ENCODE measurements around the gene ZBTB44. TPM values are rescaled to one million over a fixed set of nuclear protein-coding genes. Genes with fewer than 3 reads are reported as not detected.

ZBTB44 gene
- total and polyA plus RNA-seq, 2 donors (not counting 1 experiment from before 2014, with no cell fraction given), result 22.8 to 36.5 TPM

GRCh38 chr11:130212431-130212961 lies 102.2 kb downstream of the ZBTB44 start:
- H3K4me2 ChIP-seq (ENCODE audit: extremely low read depth, insufficient read depth, low read length), result no peak overlapping the region
- no peak for DNase-seq (ENCODE audit: low read depth in 2 of 2)
- H2AFZ ChIP-seq (ENCODE audit: low read length), result no peak overlapping the region
- TF ChIP-seq CTCF (conservative IDR thresholded peaks at IDR 0.05 in 1 of 2, IDR thresholded peaks at IDR 0.05 in 1 of 2; ENCODE audit: low read depth in 1 of 2, low read length in 2 of 2) (no peak), EZH2 (IDR thresholded peaks at IDR 0.05; ENCODE audit: low read length, missing control alignments) (no peak)
- no peak overlapping the region for H3K4me3 ChIP-seq (replicated peaks in 1 of 4; ENCODE audit: control extremely low read depth in 1 of 4, insufficient read depth in 1 of 4, low read depth in 3 of 4, low read length in 4 of 4)
- peaks cover 20% of the 10 kb centered on the region for H3K27me3 ChIP-seq (ENCODE audit: control insufficient read depth, insufficient read depth, low read length)
- H3K27ac ChIP-seq (ENCODE audit: insufficient read depth, low read length), result no peak overlapping the region
- no peak overlapping the region for H3K9ac ChIP-seq (ENCODE audit: insufficient read depth, low read length)
- no peaks in the 10 kb centered on the region for H4K20me1 ChIP-seq (ENCODE audit: control insufficient read depth, extremely low read depth, insufficient read depth, low read length)
- no peaks in the 10 kb centered on the region for H3K9me3 ChIP-seq (ENCODE audit: control insufficient read depth, insufficient read depth, low read depth, low read length)
- no peaks in the 10 kb centered on the region for H3K4me1 ChIP-seq (ENCODE audit: control insufficient read depth, extremely low read depth, insufficient read depth, low read length)
- no peaks in the 10 kb centered on the region for H3K79me2 ChIP-seq (ENCODE audit: control insufficient read depth, insufficient read depth, low read length)
- no peaks in the 10 kb centered on the region for H3K36me3 ChIP-seq (ENCODE audit: control insufficient read depth, insufficient read depth, low read length)

- H3K4me1 ChIP-seq (ENCODE audit: control insufficient read depth, extremely low read depth, insufficient read depth, low read length), result no peaks in the 10 kb centered on the region
- H3K4me3 ChIP-seq (replicated peaks in 1 of 4; ENCODE audit: control extremely low read depth in 1 of 4, insufficient read depth in 1 of 4, low read depth in 3 of 4, low read length in 4 of 4), result no peak overlapping the region
- H3K9ac ChIP-seq (ENCODE audit: insufficient read depth, low read length), result no peak overlapping the region
- no peak overlapping the region for H2AFZ ChIP-seq (ENCODE audit: low read length)
- no peak overlapping the region for H3K27ac ChIP-seq (ENCODE audit: insufficient read depth, low read length)
- H4K20me1 ChIP-seq (ENCODE audit: control insufficient read depth, extremely low read depth, insufficient read depth, low read length), result no peaks in the 10 kb centered on the region
- DNase-seq (ENCODE audit: low read depth in 2 of 2), result no peak
- H3K4me2 ChIP-seq (ENCODE audit: extremely low read depth, insufficient read depth, low read length), result no peak overlapping the region
- TF ChIP-seq CTCF (conservative IDR thresholded peaks at IDR 0.05 in 1 of 2, IDR thresholded peaks at IDR 0.05 in 1 of 2; ENCODE audit: low read depth in 1 of 2, low read length in 2 of 2) (no peak), EZH2 (IDR thresholded peaks at IDR 0.05; ENCODE audit: low read length, missing control alignments) (no peak)
- no peaks in the 10 kb centered on the region for H3K36me3 ChIP-seq (ENCODE audit: control insufficient read depth, insufficient read depth, low read length)
- no peaks in the 10 kb centered on the region for H3K9me3 ChIP-seq (ENCODE audit: control insufficient read depth, insufficient read depth, low read depth, low read length)
- peaks cover 18% of the 10 kb centered on the region for H3K27me3 ChIP-seq (ENCODE audit: control insufficient read depth, insufficient read depth, low read length)
- H3K79me2 ChIP-seq (ENCODE audit: control insufficient read depth, insufficient read depth, low read length), result no peaks in the 10 kb centered on the region
Observed at GRCh38 chr11:130211781-130212401, 102.8 kb downstream of the ZBTB44 start.

- H3K9ac ChIP-seq (ENCODE audit: insufficient read depth, low read length), result no peak overlapping the region
- H2AFZ ChIP-seq (ENCODE audit: low read length), result no peak overlapping the region
- H4K20me1 ChIP-seq (ENCODE audit: control insufficient read depth, extremely low read depth, insufficient read depth, low read length), result no peaks in the 10 kb centered on the region
- TF ChIP-seq CTCF (conservative IDR thresholded peaks at IDR 0.05 in 1 of 2, IDR thresholded peaks at IDR 0.05 in 1 of 2; ENCODE audit: low read depth in 1 of 2, low read length in 2 of 2) (no peak), EZH2 (IDR thresholded peaks at IDR 0.05; ENCODE audit: low read length, missing control alignments) (no peak)
- H3K4me2 ChIP-seq (ENCODE audit: extremely low read depth, insufficient read depth, low read length), result no peak overlapping the region
- no peak overlapping the region for H3K27ac ChIP-seq (ENCODE audit: insufficient read depth, low read length)
- H3K4me3 ChIP-seq (replicated peaks in 1 of 4; ENCODE audit: control extremely low read depth in 1 of 4, insufficient read depth in 1 of 4, low read depth in 3 of 4, low read length in 4 of 4), result no peak overlapping the region
- H3K4me1 ChIP-seq (ENCODE audit: control insufficient read depth, extremely low read depth, insufficient read depth, low read length), result no peaks in the 10 kb centered on the region
- H3K36me3 ChIP-seq (ENCODE audit: control insufficient read depth, insufficient read depth, low read length), result no peaks in the 10 kb centered on the region
- H3K27me3 ChIP-seq (ENCODE audit: control insufficient read depth, insufficient read depth, low read length), result peaks cover 15% of the 10 kb centered on the region
- DNase-seq (ENCODE audit: low read depth in 2 of 2), result no peak
- H3K9me3 ChIP-seq (ENCODE audit: control insufficient read depth, insufficient read depth, low read depth, low read length), result no peaks in the 10 kb centered on the region
- H3K79me2 ChIP-seq (ENCODE audit: control insufficient read depth, insufficient read depth, low read length), result no peaks in the 10 kb centered on the region
Observed at GRCh38 chr11:130211144-130211543, 103.6 kb downstream of the ZBTB44 start.

Measured in fibroblast of lung (primary cell).